HG02763 (cell line): ENCODE measurements around the gene MAPK14.

Experiments
- ATAC-seq: cut with Tn5 transposase; IDR thresholded peaks from one replicate; pipeline ENCODE4 v1.9.1; 2021; ENCODE audit warnings: mild to moderate bottlenecking, moderate library complexity; ENCODE audit not compliant: unreplicated experiment

The MAPK14 gene

GRCh38 chr6:36098253-36098919, 70.8 kb downstream of the MAPK14 start:
- no peak for ATAC-seq

- no peak for ATAC-seq
These were observed 71.5 kb downstream of the MAPK14 start for GRCh38 chr6:36098920-36099647.

- ATAC-seq, result no peak
These were observed 72.4 kb downstream of the MAPK14 start for GRCh38 chr6:36099869-36100483.

GRCh38 chr6:36101691-36102090, 74.1 kb downstream of the MAPK14 start:
- no peak for ATAC-seq

- ATAC-seq, result no peak
These were observed 75.2 kb downstream of the MAPK14 start for GRCh38 chr6:36102853-36103252.

- no peak for ATAC-seq
These were observed 77.2 kb downstream of the MAPK14 start for GRCh38 chr6:36104836-36105235.

GRCh38 chr6:36109092-36109491, 81.5 kb downstream of the MAPK14 start:
- no peak for ATAC-seq

GRCh38 chr6:36110050-36110449, 82.4 kb downstream of the MAPK14 start:
- no peak for ATAC-seq

- ATAC-seq, result no peak
These were observed 83.3 kb downstream of the MAPK14 start for GRCh38 chr6:36110863-36111262.

GRCh38 chr6:36111526-36111925, 83.9 kb downstream of the MAPK14 start:
- ATAC-seq, result no peak

GRCh38 chr6:36113049-36113448, 85.4 kb downstream of the MAPK14 start:
- no peak for ATAC-seq

- no peak for ATAC-seq
These were observed 86.1 kb downstream of the MAPK14 start for GRCh38 chr6:36113703-36114102.

- ATAC-seq, result no peak
These were observed 87.3 kb downstream of the MAPK14 start for GRCh38 chr6:36114798-36115408.

- ATAC-seq, result no peak
These were observed 87.8 kb downstream of the MAPK14 start for GRCh38 chr6:36115412-36115811.

GRCh38 chr6:36116066-36116864, 88.7 kb downstream of the MAPK14 start:
- no peak for ATAC-seq

GRCh38 chr6:36116943-36117342, 89.3 kb downstream of the MAPK14 start:
- ATAC-seq, result no peak

- ATAC-seq, result no peak
These were observed 90.3 kb downstream of the MAPK14 start for GRCh38 chr6:36117658-36118549.

- ATAC-seq, result no peak
These were observed 91.0 kb downstream of the MAPK14 start for GRCh38 chr6:36118550-36119107.

GRCh38 chr6:36119209-36119608, 91.6 kb downstream of the MAPK14 start:
- no peak for ATAC-seq

- ATAC-seq, result no peak
These were observed 92.4 kb downstream of the MAPK14 start for GRCh38 chr6:36120018-36120417.
